KOPT-K1 (cell line): ENCODE results near the gene COP1.
"Not testable (repeated sequence)": the region's sequence is repeated elsewhere in the genome, so short reads cannot be mapped to it uniquely, and the experiment has no call there.

Experiments used
- H3K27ac ChIP-seq: fragments of 200-600 bp; sonication (generic); 2 replicates; pipeline ENCODE4 v1.5.1; 2016; ENCODE audit warnings: antibody characterized with exemption, mild to moderate bottlenecking, low read depth, low read length; ENCODE audit not compliant: poor library complexity, severe bottlenecking
- H3K36me3 ChIP-seq: fragments of 200-600 bp; sonication (generic); 2 replicates; pipeline ENCODE4 v1.5.1; 2017; ENCODE audit warnings: antibody characterized with exemption, mild to moderate bottlenecking, low read length, moderate library complexity; ENCODE audit not compliant: insufficient read depth
- H3K9me3 ChIP-seq: fragments of 200-600 bp; sonication (generic); 2 replicates; pipeline ENCODE4 v1.5.1; 2017; ENCODE audit warnings: antibody characterized with exemption, low read length, mild to moderate bottlenecking; ENCODE audit not compliant: insufficient read depth, poor library complexity, severe bottlenecking

The COP1 gene

DNA sequence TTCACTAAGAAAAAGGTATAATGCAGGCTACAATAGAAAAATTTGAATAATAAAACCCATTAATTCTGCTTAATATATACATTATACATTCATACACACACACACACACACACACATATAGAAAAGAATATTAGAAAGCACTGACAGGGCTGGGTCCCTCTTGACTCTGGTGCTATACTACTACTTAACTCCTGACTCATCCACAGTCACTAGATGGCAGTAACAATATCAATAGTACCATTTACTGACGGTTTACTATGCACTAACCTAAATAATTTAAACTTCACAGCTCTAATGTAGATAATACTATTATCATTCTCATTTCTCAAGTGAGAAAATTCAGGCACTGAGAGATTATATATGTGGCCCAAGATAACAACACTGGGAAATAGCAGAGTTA, 87.5 kb downstream of the COP1 start:
- H3K36me3 ChIP-seq = peaks cover 40% of the 10 kb centered on the region

DNA sequence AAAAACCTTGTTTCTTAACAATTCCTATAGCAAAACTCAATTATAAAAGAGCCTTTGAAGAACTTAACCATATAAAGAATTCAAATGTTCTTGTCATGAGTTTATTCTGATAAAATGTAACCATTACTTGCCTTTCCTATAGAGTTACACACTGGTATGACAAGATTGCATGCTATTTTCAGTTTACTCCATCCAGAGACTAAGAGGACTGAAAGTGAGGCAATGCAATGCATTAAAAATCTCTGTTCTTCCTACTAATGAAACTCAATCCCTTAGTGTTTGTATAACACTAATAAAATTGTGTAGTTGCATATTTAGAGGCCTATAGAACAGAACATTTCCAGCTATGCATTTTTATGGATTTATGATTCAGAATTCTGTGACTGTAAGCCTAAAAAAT, 88.1 kb downstream of the COP1 start:
- peaks cover 46% of the 10 kb centered on the region for H3K36me3 ChIP-seq
- peaks cover 22% of the 10 kb centered on the region for H3K9me3 ChIP-seq
- H3K27ac ChIP-seq = no peak overlapping the region

More for the DNA sequence above, 87.5 kb downstream of the COP1 start:
- peaks cover 22% of the 10 kb centered on the region for H3K9me3 ChIP-seq
- H3K27ac ChIP-seq = no peak overlapping the region

DNA sequence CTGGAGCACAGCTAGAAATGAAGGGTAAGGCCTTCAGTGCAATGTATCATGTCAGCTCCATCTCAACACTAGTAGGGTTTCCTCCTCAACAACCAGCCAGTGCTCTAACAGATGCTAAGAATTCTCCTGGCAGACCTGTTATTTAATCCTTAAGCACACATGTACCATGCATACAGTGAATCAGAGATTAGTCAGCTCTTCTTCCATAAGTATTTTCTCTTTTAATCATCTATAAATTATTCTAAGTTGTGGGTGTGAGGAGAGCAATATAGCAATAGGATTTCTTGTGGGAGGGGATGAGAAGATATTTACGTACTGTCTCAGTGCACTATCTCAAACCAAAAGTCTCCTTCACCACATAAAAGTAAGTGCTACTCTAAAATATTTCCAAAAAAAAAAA, 95.3 kb downstream of the COP1 start:
- peaks cover 70% of the 10 kb centered on the region for H3K36me3 ChIP-seq
- no peaks in the 10 kb centered on the region for H3K9me3 ChIP-seq
- no peak overlapping the region for H3K27ac ChIP-seq

DNA sequence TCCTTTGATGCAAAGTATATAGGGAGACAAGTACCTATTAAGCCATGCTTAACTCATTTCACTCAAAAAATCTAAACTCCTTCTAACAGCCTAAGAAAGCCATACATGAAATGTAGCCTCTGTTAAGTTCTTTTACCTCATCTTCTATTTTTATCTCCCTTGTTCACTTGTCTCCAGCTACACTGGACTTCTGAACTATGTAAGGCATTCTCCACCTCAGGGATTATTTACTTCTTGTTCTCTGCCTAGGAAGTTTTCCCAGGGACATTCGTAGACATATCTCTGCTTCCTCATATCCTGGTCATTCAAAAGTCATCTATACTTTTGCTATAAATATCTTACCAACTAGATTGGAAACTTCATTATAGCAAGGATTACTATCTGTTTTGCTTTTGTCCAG, 96.9 kb downstream of the COP1 start:
- Histone ChIP-seq H3K9me3 (no peaks in the 10 kb centered on the region), H3K36me3 (peaks cover 66% of the 10 kb centered on the region), H3K27ac (no peak overlapping the region)

DNA sequence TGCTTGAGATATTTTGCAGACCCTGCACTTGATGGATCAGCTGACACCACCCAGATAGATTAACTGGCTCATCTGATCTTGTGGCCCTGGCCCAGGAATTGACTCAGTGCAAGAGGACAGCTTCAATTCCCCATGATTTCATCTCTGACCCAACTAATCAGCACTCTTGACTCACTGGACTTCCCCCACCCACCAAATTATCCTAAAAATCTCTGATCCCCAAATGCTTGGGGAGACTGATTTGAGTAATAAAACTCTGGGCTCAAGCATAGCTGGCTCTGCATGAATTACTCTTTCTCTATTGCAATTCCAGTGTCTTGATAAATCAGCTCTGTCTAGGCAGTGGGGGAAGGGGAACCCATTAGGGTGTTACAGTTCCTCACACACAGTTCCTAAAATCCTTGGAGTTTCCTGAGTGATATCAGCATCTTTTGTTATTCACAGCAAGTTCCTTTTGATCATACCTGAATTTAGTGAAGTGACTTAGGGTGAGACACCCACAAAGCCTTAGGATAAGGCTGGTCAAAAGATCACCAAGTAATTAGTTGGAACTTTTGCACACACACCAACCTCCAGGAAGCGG, 104.2 kb downstream of the COP1 start:
- Histone ChIP-seq H3K36me3 (peaks cover 62% of the 10 kb centered on the region), H3K27ac (no peak overlapping the region), H3K9me3 (peaks cover 27% of the 10 kb centered on the region)

DNA sequence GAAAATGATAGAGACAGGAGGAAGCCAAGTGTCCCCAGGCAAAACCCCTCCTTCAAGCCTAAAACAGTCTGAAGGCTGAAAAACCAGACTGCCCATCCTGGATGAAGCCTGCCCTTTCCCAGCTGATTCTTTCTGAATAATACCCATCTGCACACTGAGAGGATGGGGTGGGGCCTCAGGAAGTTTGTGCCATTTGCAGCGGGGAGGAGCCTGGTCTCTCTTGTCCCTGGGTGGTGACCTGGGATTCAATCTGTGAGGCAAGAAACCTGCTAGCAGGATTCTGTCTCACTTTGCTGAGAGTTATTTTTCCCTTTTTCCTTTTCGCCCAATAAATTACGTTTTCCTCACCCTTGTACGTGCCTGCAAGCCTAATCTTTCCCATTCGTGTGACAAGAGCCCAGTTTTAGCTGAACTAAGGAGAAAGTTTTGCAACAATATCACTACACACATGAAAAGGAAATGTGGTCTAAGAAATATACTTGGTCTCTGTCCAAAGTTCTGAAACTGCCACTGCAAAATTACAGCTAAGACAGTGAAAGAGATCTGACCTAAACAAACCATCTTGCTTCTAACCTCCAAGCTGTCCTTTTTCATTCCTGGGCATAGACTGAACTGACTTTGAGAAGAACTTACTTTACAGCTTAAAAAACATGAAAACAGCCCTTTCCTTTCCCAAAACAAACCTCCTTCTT, 105.0 kb downstream of the COP1 start:
- peaks cover 69% of the 10 kb centered on the region for H3K36me3 ChIP-seq
- peaks cover 34% of the 10 kb centered on the region for H3K9me3 ChIP-seq
- H3K27ac ChIP-seq = no peak overlapping the region

DNA sequence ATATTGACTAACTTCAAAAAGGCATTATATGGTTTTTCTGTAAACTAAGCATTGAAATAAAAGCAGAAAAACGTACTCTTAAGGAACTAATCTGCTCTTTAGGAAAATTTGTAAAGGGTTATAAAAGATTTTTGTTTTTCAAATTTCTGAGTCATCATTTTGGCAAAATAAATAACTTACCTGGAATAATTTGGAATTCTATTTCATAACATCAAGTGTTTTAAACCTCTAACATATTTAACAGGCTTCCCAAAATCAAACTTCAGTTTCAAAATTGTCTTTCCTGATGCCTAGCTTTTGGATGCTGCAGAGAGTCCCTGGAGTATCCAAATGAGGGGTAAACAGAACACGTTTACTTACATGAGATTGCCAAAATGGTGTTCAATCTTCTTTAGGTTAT, 108.5 kb downstream of the COP1 start:
- H3K27ac ChIP-seq = no peak overlapping the region
- H3K36me3 ChIP-seq = peaks cover 76% of the 10 kb centered on the region
- H3K9me3 ChIP-seq = peaks cover 35% of the 10 kb centered on the region

DNA sequence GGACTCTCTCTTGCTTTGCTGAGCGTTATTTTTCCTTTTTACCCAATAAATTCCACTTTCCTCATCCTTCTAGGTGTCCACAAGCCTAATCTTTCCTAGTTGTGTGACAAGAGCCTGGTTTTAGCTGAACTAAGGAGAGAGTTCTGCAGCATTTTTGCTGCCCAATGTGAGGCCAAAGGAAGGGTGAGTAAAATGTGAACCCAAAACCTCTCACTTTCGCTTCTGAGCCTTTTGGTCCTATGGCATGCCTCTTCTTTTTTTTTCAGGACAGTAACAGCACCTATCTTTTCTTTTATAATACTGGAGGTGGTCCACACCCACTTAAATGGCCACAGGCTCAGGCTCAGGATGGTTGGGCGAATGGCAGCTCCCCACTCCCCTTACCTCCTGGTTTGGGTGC, 111.1 kb downstream of the COP1 start:
- H3K36me3 ChIP-seq = peaks cover 59% of the 10 kb centered on the region
- no peak overlapping the region for H3K27ac ChIP-seq
- peaks cover 35% of the 10 kb centered on the region for H3K9me3 ChIP-seq

DNA sequence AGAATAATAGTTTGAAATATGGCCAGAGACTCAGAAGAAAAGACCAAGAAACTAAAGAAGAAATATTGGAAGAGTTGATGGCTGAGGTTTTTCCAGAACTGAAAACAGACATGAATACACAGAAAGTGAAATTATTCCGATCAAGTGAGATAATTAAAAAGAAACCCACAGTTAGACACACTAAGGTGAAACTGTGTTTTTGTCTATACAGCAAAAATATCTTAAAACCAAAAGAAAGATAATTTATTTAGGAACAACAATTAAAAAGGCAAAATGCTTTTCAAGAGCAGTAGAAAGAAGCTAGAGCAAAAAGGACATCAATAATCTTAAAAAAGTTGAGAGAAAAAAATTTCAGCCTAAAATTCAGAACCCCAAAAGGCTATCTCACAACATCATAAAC, 116.3 kb downstream of the COP1 start:
- H3K9me3 ChIP-seq = peaks cover 4% of the 10 kb centered on the region
- peaks cover 16% of the 10 kb centered on the region for H3K36me3 ChIP-seq

DNA sequence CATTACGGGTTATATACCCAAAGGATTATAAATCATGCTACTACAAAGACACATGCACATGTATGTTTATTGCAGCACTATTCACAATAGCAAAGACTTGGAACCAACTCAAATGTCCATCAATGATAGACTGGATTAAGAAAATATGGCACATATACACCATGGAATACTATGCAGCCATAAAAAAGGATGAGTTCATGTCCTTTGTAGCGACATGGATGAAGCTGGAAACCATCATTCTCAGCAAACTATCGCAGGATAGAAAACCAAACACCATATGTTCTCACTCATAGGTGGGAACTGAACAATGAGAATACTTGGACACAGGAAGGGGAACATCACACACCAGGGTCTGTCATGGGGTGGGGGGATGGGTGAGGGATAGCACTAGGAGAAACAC, 119.3 kb downstream of the COP1 start:
- H3K27ac ChIP-seq, H3K36me3 ChIP-seq, H3K9me3 ChIP-seq: not testable (repeated sequence)

More for the DNA sequence above, 116.3 kb downstream of the COP1 start:
- H3K27ac ChIP-seq = no peak overlapping the region

DNA sequence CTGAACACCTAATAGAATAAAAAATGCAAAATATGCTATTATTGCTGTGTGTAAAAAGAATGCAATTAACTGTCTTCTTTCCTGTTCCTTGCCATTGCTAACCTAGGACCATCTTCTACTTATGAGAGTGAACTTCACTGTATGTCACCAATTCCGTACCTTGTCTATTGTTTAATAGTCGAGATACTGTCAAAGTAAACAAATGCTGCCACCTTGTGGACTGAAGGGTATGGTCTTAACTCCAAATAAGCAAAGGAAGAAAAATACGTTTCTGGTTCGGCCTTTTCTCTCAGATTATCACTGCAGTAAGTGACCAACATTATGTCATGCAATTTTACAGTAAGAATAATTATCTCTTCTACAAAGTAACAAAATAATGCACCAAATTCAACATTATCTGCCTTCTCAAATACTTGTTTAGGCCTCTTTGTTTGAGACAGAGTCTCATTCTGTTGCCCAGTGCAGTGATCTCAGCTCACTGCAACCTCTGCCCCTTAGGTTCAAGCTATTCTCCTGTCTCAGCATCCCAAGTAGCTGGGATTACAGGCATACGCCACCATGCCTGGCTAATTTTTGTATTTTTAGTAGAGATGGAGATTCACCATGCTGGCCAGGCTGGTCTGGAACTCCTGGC, 133.4 kb downstream of the COP1 start:
- Histone ChIP-seq H3K27ac (no peak overlapping the region), H3K36me3 (peaks cover 43% of the 10 kb centered on the region), H3K9me3 (peaks cover 23% of the 10 kb centered on the region)

DNA sequence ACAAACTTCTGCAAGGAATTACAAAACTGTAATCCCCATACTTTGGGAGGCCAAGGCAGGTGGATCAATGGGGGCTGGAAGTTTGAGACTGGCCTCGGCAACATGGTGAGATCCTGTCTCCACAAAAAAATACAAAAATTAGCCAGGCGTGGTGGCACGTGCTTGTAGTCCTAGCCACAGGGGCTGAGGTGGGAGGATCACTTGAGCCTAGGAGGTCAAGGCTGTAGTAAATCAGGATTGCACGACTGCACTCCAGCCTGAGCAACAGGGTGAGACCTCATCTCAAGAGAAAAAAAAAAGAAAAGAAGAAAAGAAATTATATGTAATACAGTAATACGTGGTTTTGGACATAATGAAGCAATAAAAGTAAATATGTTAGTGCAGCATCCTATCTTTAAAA, 138.2 kb downstream of the COP1 start:
- H3K27ac ChIP-seq = no peak overlapping the region
- no peaks in the 10 kb centered on the region for H3K9me3 ChIP-seq
- peaks cover 15% of the 10 kb centered on the region for H3K36me3 ChIP-seq

DNA sequence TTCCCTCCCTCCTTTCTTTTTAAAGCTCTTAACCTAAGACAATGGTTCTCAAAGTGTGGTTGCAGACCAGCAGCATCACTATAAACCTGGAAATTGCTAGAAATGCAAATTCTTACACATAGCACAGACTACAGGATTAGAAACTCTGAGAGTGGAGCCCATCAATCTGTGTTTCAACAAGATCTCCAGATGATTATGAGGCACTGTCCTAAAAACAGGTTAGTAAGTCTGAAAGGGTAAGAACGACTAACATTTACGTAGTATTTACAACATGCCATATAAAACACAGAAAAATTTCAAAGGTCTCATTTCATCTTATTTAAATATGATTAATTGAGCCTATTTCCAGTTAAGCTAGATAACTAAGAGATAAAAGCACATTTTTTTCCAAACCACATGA, 138.8 kb downstream of the COP1 start:
- H3K36me3 ChIP-seq = peaks cover 18% of the 10 kb centered on the region; the same call in 1 of the 2 replicates
- no peak overlapping the region for H3K27ac ChIP-seq
- no peaks in the 10 kb centered on the region for H3K9me3 ChIP-seq

DNA sequence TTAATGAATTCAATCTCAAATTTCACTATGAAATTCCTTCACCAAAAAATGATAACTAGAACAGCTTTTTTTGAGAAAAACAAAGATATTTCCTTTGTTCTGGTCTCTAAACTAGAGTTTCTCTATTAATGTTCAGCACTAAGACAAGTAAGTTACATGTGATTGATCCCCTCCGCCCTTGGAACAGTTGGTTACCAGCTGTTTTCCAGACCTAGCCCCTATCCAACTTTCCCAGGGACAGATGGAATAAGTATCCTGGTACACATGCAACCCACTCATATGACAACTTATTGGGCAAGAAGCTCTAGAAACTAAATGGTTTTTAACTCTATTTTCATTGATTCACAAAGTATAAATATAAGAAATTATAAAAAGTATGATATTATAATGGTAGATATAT, 140.4 kb downstream of the COP1 start:
- H3K27ac ChIP-seq = no peak overlapping the region
- H3K9me3 ChIP-seq = no peaks in the 10 kb centered on the region
- peaks cover 17% of the 10 kb centered on the region; the same call in 1 of the 2 replicates for H3K36me3 ChIP-seq

DNA sequence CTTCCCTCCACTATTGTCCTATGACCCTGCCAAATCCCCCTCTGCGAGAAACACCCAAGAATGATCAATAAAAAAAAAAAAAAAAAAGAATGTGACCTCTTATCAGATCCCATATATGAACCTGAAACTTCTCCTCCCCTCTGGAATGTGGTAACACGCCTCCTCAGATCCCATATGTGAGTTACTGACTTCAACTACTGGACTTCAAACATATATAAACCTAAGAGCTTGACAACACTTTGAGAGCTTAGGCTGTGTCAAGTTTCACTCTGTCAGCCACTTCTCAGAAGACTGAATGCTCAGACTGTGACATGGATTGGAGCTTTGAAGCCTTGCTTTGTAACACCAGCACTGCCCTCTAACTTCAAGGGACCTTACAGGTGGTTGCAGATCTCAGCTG, 148.4 kb downstream of the COP1 start:
- no peaks in the 10 kb centered on the region for H3K9me3 ChIP-seq
- H3K27ac ChIP-seq = no peak overlapping the region
- H3K36me3 ChIP-seq = 0 out of 2 replicates have a peak, but pooled peaks cover under 1% of the 10 kb centered on the region

DNA sequence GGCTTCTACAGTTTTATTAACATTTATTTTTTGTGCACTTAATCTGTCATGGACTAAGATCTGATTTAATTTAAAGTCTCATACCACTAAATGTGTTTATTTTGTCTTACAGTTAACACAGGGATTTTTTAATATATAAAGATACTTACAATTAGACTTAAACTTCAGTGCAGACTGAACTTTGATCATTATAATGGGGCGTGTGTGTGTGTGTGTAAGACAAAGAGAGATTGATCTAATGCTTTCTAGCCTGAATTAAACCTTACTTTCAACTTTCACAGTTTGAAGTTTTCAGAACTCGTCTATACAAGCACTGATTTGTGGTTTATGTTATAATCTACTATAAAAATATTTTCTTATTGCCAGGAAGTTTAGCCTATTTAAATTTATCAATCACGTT, 150.8 kb downstream of the COP1 start:
- Histone ChIP-seq H3K36me3 (no peaks in the 10 kb centered on the region), H3K27ac (no peak overlapping the region), H3K9me3 (no peaks in the 10 kb centered on the region)
